ES-I3 (cell line): Measurements from ENCODE around the gene AIRE.
"Not testable (repeated sequence)": the region's sequence is repeated elsewhere in the genome, so short reads cannot be mapped to it uniquely, and the experiment has no call there.

ENCODE experiments used
- H3K36me3 ChIP-seq: 2 replicates; pipeline ENCODE4 v1.6.1; 2013; ENCODE audit warnings: mild to moderate bottlenecking, low read length, control low read depth, moderate library complexity; ENCODE audit not compliant: insufficient read depth
- H3K4me1 ChIP-seq: 2 replicates; pipeline ENCODE4 v1.6.1; 2013; ENCODE audit warnings: mild to moderate bottlenecking, control low read depth, low read length; ENCODE audit not compliant: insufficient read depth
- H3K9ac ChIP-seq: 2 replicates; pipeline ENCODE4 v1.6.1; 2013; ENCODE audit warnings: low read depth, mild to moderate bottlenecking, low read length, moderate library complexity
- H3K9me3 ChIP-seq: 2 replicates; pipeline ENCODE4 v1.6.1; 2013; ENCODE audit warnings: mild to moderate bottlenecking, low read length, moderate library complexity; ENCODE audit not compliant: control insufficient read depth, insufficient read depth

The AIRE gene

DNA sequence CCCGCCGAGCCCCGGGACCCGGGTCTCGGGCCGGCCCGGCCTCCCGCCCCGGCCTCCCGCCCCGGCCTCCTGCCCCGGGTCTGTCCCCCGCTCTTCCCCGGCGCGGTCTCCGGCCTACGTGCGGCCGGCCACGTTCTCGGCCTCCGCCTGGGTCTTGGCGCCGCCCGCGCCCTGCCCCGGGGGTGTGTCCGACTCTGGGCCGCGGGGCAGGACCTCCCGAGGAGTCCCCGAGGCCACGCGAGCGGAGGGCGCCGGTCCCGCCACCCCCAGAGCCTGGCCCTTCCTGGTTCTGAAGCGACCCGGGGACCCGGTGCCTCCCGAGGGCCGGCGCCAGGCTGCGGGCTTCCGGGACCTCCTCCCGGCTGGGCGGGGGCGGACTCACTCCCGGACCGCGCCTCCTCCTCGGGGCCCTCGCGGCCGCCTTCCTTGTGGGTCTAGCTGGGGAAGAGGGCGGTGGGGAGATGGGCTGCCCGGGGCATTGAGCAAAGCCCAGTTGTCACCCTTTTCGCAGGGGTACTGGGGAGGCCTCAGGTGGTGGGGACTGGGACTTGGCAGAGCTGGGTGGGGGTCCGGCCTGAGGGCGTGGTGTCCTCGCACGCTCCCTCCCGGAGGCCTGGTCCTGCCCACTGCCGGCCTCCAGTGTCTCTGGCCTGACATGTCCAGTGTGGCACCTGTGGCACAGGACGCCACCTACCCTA, 14.7 kb downstream of the AIRE start:
- Histone ChIP-seq H3K9ac (peak overlapping the region; percentile 82), H3K4me1 (no peaks in the 10 kb centered on the region; the same call in 1 of the 2 replicates), H3K9me3 (no peaks in the 10 kb centered on the region), H3K36me3 (no peaks in the 10 kb centered on the region)

- Histone ChIP-seq H3K9ac (peak overlapping the region; percentile 82; the same call in 1 of the 2 replicates), H3K9me3 (no peaks in the 10 kb centered on the region), H3K4me1 (no peaks in the 10 kb centered on the region; the same call in 1 of the 2 replicates), H3K36me3 (no peaks in the 10 kb centered on the region)
These were observed 15.5 kb downstream of the AIRE start for GRCh38 chr21:44301141-44301540.

- H3K4me1 ChIP-seq: no peaks in the 10 kb centered on the region; the same call in 1 of the 2 replicates
These were observed 16.3 kb downstream of the AIRE start for GRCh38 chr21:44301961-44302406.

DNA sequence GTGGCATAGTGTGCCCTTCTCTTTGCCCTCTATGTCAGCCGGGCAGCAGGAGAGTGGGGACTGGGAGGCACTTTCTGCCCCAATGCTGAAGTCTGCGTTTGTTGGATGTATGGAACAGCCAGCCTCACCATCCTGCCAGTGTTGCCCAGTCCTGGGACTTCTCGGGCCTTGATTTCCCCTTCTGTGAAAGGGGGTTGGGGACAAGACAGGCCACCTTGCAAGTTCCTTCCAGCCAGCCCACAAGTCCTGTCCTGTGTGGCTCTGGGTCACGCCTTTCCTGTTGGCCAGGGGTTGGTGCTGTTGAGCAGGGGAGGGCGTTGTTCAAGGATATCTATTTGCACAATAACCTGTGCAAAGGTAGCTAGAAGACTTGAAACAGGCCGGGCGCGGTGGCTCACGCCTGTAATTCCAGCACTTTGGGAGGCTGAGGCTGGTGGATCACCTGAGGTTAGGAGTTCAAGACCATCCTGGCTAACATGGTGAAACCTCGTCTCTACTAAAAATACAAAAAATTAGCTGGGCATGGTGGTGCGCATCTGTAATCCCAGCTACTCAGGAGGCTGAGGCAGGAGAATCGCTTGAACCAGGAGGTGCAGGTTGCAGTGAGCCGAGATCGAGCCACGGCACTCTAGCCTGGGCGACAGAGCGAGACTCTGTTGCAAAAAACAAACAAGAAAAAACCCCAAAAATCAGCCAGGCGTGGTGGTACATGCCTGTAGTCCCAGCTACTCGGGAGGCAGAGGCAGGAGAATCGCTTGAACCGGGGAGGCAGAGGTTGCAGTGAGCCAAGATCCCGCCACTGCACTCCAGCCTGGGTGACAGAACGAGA, 17.1 kb downstream of the AIRE start:
- not testable (repeated sequence) for H3K4me1 ChIP-seq, H3K9ac ChIP-seq, H3K9me3 ChIP-seq, H3K36me3 ChIP-seq

More at GRCh38 chr21:44301961-44302406, 16.3 kb downstream of the AIRE start:
- H3K9ac ChIP-seq: no peak overlapping the region
- no peaks in the 10 kb centered on the region for H3K36me3 ChIP-seq
- no peaks in the 10 kb centered on the region for H3K9me3 ChIP-seq

- H3K36me3 ChIP-seq: no peaks in the 10 kb centered on the region
- H3K9me3 ChIP-seq: no peaks in the 10 kb centered on the region
- H3K9ac ChIP-seq: no peak overlapping the region
- H3K4me1 ChIP-seq: no peaks in the 10 kb centered on the region; the same call in 1 of the 2 replicates
These were observed 17.9 kb downstream of the AIRE start for GRCh38 chr21:44303490-44303981.

- no peak overlapping the region for H3K9ac ChIP-seq
- no peaks in the 10 kb centered on the region for H3K36me3 ChIP-seq
- H3K4me1 ChIP-seq: no peaks in the 10 kb centered on the region; the same call in 1 of the 2 replicates
These were observed 18.4 kb downstream of the AIRE start for GRCh38 chr21:44304011-44304616.

DNA sequence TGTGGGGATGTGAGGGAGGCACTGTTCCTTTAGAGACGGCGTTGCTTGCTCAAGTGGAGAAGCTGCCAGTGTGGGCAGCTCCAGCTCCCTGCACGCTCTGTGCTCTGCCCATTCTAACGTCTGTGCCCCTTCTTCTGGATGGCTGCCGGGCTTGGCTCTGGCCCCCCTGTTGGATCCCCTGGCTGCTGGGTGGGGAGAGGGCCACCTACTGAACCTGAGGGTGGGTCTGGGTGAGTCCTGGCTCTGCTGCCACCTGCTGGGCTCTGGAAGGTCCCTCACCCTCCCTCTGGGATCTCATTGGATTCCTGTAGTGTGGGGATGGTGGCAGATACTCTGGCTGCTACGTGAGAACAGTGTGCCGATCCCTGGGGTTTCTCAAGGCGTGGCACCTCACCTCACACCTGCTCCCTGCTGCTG, 19.2 kb downstream of the AIRE start:
- Histone ChIP-seq H3K9me3 (no peaks in the 10 kb centered on the region), H3K9ac (no peak overlapping the region), H3K4me1 (no peaks in the 10 kb centered on the region; the same call in 1 of the 2 replicates), H3K36me3 (no peaks in the 10 kb centered on the region)

More at GRCh38 chr21:44304011-44304616, 18.4 kb downstream of the AIRE start:
- no peaks in the 10 kb centered on the region for H3K9me3 ChIP-seq

- Histone ChIP-seq H3K36me3 (no peaks in the 10 kb centered on the region), H3K9ac (no peak overlapping the region), H3K4me1 (no peaks in the 10 kb centered on the region; the same call in 1 of the 2 replicates), H3K9me3 (no peaks in the 10 kb centered on the region)
These were observed 20.0 kb downstream of the AIRE start for GRCh38 chr21:44305691-44306090.

GRCh38 chr21:44306936-44307704, 21.4 kb downstream of the AIRE start:
- Histone ChIP-seq H3K9ac (no peak overlapping the region), H3K36me3 (0 out of 2 replicates have a peak, but pooled peaks cover 6% of the 10 kb centered on the region), H3K4me1 (no peaks in the 10 kb centered on the region; the same call in 1 of the 2 replicates), H3K9me3 (no peaks in the 10 kb centered on the region)

DNA sequence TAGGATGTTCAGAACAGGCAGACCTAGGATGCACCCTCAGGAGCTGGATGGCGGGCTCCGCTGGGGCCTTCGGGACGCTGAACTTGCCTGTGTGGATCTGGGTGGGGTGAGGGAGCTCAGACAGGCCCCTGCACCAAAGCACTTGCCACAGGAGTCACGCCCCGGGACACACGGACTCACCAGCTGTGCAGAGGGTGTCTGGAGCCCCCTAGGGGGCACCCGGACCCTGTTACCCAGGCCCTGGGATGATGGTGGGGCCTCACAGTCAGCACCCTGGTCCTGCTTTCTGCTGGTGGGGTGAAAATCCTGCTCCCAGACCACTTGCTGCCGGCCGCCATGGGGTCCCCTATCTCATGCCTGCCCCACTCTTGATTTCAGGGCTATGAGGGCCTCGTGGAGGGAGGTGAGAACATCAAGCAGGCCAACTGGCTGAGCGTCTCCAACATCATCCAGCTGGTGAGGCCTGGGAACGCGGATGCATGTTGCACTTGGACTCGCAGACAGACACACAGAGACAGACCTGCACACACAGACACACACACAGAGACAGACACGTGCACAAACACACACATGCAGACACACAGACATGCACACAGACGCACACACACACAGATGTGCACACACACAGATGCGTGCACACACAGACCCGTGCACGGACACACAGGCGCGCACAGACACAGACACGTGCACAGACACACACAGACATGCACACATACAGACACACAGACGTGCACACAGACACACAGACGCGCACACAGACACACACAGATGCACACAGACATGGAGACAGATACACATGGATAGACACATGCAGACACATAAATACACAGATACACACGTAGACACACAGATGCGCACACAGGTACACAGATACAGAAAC, 25.2 kb downstream of the AIRE start:
- no peaks in the 10 kb centered on the region for H3K9me3 ChIP-seq
- H3K36me3 ChIP-seq: 0 out of 2 replicates have a peak, but pooled peaks cover 6% of the 10 kb centered on the region
- no peaks in the 10 kb centered on the region for H3K4me1 ChIP-seq
- no peak overlapping the region for H3K9ac ChIP-seq

GRCh38 chr21:44312089-44312488, 26.4 kb downstream of the AIRE start:
- H3K9ac ChIP-seq: no peak overlapping the region
- H3K36me3 ChIP-seq: 0 out of 2 replicates have a peak, but pooled peaks cover 6% of the 10 kb centered on the region
- no peaks in the 10 kb centered on the region for H3K9me3 ChIP-seq
- no peaks in the 10 kb centered on the region for H3K4me1 ChIP-seq

GRCh38 chr21:44312716-44313115, 27.0 kb downstream of the AIRE start:
- Histone ChIP-seq H3K9ac (no peak overlapping the region), H3K36me3 (0 out of 2 replicates have a peak, but pooled peaks cover 6% of the 10 kb centered on the region), H3K9me3 (no peaks in the 10 kb centered on the region), H3K4me1 (no peaks in the 10 kb centered on the region)

GRCh38 chr21:44313451-44313850, 27.8 kb downstream of the AIRE start:
- Histone ChIP-seq H3K36me3 (0 out of 2 replicates have a peak, but pooled peaks cover 6% of the 10 kb centered on the region), H3K4me1 (no peaks in the 10 kb centered on the region), H3K9ac (no peak overlapping the region), H3K9me3 (no peaks in the 10 kb centered on the region)
